GM04504 (cell line): ENCODE results near the gene ZNF536.

ENCODE experiments used
- DNase-seq: peaks from one replicate; pipeline ENCODE4 v3.0.0-alpha.2; 2012; ENCODE audit warnings: low read depth

ZNF536 gene

DNA sequence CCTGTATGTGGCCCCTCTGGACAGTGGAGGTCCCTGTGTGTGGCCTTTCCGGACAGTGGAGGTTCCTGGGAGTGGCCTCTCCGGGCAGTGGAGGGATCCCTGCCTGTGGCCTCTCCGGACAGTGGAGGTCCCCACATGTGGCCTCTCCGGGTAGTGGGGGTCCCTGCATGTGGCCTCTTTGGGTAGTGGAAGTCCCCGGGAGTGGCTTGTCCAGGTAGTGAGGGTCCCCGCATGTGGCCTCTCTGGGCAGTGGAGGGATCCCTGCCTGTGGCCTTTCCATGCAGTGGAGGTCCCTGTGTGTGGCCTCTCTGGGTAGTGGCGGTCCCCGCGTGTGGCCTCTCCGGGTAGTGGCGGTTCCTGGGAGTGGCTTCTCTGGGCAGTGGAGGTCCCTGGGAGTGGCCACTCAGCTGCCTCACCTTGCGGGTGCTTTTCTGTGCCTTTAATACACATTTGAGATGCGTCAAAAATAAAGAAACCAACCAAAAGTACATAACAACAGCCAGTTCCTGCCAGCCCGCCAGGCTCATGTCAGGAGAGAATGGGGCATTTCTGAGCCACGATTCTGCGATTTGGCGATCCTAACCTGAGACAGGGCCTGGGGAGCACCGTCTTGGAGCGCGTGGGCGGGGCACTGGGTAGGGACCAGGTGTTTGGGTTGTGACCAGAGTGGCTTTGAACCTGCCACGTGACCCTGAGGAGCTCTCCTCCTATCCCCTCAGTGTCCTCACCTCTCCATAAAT is 194.7 kb downstream of the ZNF536 start:
- no peak for DNase-seq

DNA sequence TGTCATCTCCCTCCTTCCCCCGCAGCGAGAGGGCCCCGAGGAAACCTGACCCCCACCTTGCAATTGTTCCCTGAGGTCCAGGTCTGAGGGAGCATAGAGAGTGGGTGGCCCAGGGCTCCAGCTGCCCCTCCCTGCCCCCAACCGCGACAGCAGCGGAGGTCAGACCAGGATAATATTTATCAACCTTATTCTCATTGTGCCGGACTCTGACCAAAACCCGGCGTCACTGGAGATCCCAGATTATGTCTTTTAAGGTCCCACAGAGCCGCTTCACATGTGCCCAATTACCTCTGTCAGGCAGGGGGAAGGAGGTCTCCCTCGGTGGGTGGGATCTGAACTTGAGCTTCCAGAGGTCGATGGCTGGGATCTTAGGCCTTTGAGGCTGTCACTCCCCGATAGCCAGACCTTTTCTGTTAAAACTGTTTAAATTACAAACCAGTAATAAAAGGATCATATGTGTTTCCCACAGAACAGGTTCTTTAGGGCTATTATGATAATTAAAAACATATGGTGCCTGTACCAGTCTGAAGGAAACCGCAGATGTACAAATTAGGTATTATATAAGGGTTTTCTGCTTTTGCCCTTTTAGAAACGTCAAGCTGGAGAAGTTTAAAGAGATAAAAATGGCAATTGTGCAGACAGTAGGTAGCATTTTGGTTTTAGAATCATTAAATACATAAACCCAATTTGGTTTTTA is 195.5 kb downstream of the ZNF536 start:
- no peak for DNase-seq

DNA sequence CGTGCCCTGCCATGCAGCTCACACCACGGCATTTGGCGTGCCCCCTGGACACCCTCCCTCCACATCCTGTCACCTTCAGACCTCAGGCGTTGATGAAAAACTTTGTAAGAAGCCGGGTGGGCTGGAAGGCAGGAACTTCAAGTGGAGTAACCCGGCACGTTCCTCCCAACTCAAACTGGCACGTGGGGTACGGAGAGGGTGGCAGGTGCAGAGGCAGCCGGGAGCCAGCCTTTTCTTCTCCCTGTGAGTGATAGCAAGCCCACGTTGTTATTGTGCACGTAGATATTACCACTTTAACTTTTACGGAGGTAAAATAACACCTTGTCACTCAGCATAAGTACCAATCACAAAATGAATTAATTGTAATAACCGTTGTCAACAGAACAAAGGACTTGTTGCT is 198.0 kb downstream of the ZNF536 start:
- no peak for DNase-seq

DNA sequence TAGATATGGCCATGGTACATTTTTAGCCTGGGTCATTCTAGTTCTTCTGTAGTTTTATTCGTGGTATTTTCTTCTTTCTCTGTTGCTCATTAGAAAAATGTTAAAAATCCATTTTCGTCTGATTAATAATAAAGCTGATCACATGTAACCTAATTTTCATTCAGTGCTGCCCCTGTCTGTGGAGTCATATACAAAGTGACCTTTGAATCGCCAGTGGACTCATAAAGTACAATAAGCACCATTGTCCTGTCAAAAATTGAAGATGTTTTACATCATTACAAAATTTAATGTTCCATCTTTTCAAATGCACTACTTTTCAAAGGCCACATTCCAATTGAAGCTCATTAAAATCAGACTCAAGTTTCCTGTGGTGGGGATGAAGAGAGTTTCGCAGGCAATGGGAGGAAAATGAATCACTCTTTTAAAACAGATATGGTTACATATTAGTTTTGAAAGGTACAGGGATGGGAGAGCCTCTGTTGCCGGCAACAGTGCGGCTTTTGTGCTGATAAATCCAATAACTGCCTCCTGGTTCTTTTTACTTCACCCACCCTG is 205.4 kb downstream of the ZNF536 start:
- no peak for DNase-seq

DNA sequence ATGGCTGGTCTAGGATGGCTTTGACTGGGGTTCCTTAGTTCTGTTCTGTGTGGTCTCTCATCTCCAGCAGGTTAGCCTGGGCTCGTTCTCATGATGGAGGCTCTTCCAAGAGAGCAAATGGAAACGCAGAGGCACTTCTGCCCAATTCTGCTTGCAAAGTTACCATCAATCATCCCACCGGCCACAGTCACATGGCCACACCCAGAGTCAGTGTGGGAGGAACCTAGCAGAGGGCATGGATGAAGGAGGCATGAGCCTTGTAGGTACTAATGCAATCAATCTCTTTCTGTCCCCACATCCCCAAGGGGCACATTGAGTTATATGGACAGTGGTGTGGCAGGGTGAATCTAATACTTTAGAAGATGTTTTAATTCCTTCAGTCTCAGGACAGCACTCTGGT is 207.2 kb downstream of the ZNF536 start:
- no peak for DNase-seq

DNA sequence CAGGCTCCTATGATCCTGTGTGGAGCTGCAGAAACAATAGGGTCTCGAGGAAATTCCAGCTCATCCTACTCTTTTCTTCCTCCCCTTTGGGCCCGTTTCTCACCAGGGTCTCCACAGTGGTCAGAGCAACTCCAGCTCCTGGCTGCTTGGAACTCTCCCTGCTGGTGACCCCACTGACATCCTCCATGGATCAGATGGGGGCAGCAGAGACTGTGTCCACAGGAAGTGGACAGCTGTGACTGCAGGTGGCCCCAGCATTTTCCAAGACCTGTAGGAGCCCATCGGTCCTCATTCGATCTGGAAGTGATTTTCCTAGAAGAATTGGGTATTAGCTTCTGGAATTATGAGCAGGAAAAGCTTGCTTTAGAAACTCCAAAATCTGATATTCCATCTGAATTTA is 208.5 kb downstream of the ZNF536 start:
- no peak for DNase-seq

DNA sequence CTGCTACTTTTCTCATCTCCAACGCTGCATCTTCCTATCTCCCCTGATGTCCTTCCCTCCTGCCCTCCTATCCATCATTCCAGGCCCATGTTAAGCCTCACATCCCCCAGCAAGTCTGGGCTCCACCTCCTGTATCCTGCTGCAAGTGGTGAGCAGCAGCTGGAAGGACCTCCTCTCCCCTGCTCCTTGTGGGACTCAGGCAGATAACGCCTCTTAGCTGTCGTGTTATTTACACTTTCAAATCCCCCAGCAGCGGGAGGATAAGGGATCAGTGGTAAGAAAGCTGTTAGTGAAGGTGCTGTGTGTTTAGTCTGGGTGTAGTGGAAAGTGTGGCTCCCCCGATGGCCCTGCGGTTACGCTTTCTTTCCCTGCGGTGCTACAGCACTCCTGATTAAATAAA is 211.9 kb downstream of the ZNF536 start:
- no peak for DNase-seq

DNA sequence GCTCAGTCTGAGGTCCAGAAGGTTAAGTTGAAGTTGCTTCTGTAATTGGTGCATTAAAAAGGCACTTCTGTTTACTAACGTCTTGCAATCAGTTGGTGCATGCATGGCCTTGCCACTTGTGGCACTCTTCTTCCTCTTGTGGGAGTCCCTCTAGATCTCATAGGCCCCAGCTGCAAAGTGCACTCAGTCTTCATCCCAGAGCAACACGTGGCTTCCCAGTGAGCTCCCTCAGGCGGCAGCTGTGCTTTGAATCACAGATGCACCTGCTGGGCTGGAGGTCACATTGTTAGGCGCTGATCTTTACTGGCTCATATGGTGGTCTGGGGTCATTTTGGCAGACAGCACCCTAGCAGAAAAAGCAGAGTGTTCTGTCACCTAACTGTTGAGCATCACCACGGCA is 215.7 kb downstream of the ZNF536 start:
- DNase-seq, result no peak

DNA sequence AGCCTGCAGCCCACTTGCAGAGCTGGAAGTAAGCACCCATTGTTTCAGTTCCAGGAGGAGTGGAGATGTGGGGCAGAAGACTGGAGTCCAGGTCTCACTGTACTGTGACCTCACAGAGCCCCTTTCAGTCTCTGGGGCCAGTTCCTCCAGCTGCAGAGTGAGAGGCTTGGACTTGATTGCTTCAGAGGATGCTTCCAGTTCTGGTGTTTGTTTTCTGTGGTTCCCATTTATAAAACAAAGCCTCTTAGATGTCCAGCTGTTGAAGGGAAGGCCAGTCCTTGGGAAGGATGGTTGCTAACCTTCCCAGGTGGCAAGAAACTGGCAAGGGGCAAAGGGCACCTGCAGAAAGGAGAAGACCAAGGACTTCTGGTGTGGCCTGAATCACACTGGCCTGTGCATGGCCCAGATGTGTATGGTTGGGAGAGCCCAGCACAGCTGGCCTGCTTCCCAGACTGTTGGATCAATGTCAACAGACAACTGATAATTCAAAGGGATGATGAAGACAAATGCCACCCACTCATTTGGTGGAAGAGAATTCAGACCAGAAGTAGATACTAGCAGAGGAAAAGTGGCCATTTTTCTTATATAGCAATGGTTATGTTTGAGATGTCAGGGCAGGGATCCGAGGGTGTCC is 218.5 kb downstream of the ZNF536 start:
- no peak for DNase-seq

DNA sequence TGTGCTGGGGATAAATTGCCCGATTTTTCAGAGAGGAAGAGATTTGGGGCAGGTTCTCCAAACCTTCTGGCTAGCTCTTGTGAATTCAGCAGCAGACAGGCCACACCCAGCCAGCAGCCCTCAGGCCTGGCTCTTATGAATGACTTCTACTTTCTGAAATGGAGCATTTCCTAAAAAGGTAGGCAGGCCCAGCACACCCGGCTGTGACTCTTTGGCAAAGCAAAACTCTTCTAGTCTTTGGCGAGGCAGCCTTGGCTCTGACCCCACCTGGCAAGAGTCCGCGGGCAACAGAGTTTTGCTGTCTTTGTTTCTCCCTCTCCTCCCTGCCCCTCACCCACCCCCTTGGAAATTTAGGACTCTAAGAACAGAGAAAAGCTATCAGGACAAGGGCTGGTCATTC is 221.2 kb downstream of the ZNF536 start:
- DNase-seq, result no peak

DNA sequence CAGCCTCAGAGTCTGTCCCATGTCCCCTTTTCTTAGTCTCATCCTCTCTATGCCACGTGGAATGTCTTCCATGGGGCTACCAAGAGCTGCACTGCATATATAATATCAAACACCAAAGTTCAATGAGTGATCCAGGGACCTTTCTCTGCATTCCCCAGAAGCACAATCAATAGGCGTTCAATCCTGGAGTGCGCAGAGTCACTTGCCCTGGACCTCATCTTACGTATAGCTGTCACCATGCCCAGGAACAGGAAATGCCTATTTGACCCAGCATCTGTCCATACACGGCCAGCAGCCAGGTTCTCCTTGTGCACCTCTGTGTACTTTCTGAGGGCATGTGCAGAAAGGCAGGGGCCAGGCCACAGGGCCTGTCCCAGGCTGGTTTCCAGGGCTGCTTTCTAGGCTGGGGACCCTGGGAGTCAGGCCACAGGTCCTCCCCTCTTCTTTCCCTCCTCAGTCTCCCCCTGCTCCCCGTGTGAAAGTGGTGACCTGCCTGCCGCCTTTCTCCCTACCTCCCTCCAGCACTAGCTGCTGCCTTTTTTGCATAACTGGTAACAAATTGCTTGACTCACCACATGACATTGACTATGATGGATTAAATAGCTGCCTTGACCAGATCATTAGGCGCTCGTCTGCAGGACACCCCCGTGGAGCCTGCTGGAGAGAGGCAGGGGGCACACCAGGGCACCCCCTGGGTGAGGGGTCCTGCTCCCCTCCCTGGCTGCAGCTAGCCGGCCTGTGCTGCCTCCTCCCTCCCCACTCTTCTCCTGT is 222.0 kb downstream of the ZNF536 start:
- DNase-seq, result no peak

DNA sequence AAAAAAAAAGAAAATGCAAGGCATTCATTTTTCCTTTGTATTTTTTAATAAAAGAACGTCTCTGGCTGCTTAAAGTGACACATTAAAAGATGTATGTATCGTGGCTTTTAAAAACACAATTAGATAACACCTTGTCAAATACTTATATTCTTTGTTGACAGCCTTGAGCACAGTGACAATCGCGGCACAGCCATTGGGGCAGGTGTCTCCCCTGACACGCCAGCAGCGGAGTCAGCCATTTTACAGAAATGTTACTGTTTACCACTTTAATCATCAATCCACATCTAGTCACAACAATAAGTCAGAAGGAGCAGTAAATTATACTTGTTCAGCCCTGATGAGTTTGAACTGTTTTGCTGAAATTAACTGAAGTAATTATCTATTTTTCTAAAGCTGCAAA is 224.1 kb downstream of the ZNF536 start:
- no peak for DNase-seq

DNA sequence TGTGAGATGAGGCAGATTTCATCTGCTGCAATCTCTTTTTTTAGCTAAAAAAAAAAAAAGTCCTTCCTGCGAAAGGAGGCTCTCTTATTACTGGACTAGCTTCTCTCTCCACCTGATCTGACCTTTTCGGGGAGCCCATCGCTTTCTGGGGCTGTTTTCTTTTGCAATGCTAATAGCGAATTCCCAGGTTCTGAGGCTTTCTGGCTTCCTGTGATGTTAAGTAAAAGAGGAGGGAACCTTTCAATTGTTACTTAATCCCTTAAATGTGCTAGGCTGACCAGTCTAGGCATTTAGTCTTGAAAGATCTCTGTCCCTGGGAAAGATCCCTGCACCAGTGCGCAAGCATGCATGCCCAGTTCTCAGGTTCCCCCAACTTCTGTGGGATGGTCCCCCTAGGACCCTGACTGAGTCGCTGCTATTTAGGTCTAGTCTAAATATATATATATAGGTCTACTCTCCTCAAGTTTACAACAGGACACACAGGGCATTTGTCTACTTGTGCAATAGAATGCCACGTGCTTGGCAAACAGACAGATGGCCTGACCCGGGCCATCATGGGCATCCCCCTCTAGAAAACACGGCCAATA is 224.7 kb downstream of the ZNF536 start:
- DNase-seq, result no peak

DNA sequence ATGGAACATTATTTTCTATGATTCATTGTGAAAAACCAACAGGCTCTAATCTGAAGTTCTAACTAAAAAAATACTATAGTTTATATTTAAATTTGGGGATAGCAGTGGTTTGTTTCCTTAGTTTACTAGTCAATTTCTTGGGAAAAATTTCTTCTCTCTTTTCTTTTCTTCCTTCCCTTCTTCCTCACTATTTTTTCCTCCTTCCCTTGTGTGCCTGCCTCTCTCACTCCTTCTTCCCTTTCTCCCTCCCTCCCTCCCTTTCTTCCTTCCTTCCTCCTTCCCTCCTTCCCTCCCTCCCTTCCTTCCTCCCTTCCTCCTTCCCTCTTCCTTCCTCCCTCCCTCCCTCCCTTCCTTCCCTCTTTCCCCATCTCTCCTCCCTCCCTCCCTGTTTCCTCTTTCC is 226.5 kb downstream of the ZNF536 start:
- no peak for DNase-seq

DNA sequence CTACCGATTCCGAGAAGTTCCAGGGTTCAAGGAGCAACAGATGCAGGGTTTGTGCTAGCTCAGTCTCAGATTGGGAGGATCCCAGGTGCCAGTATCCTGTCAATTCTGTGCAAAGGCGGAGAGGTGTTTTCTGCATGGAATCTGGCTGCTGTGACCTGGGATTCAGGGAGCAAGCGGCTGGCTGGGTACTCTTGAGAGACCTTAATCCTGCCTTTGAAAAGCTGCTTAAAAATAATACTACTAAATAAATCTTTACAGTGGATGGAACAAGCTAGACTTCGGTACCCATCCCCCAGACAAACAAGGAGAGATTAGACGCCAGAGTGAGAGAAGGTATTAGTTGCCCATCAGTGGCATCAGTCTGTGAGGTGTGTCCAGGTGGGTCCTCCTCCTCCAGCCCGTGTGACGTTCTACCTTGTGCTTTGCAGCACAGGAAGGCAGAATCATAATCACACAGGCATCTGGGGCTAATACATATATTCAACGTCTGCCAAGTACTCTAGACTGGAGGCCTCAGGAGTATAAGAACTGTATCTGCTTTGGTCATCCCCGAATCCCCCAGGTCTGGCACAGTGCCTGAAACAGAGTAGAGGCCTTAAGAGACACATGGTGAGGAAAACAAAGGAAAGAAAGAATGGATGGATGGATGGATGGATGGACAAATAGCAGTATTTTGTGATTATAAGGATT is 230.6 kb downstream of the ZNF536 start:
- no peak for DNase-seq

DNA sequence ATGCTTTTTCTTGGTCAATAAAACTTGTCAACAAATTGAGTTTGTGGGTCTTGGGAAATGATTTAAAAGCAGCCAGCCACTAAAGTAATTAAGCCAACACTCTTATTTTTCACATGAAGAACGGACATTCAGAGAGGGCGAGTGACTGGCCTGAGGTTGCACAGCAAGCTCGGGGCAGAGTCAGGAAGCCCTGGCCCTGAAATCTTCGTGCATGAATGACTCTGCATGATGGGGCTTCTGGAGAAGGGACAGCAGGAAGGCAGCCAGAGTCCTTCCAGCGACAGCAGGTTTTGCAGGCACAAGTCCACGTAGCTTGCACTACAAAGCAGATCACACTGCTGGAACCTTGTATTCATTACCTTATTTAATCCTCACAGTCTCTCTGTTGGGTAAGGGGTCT is 232.5 kb downstream of the ZNF536 start:
- no peak for DNase-seq

DNA sequence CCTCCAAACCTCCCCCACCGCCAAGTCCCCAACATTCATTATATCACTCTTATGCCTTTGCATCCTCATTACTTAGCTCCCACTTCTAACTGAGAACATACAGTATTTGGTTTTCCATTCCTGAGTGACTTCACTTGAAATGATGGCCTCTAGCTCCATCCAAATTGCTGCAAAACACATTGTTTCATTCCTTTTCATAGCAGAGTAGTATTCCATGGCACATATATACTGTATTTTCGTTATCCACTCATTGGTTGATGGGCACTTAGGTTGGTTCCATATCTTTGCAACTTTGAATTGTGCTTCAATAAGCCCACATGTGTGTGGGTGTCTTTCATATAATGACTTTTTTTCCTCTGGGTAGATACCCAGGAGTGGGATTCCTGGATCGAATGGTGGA is 233.1 kb downstream of the ZNF536 start:
- no peak for DNase-seq

DNA sequence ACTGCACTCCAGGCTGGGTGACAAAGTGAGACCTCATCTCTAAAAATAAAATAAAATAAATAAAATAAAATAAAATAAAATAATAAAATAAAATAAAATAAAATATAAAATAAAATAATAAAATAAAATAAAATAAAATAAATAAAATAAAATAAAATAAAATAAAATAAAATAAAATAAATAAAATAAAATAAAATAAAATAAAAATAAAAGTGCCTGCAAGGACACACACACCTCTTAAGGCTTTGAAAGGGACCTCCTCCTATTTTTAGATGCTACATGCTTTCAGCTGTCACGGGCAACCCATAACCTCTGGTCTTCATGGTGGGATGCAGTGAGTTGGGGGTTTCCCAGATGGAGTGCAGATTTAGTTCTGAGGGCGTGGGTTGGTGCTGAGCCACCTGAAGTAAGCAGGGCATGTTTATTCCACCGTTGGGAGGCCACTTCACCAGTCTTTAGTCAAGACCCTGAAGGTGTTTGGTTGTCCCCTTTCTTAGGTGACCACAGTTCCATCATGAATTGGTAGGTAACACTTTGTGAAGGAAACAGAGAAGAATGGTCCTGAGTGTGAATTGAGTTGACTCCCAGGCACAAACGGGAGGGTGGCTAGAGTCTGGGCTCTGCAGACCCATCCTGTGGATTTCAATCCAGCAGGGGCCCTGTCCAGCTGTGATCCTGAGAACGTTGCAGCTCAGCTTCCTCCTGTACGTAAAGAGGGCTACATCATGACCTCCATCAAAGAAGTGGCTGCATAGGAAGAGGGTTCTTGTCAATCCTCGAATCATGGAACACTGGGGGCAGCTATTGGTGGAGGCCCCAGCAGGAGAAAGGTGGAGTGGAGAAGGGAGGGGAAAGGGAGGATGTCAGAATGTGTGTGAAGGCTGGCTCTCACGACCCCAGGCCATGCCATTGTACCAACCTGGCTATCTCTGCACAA is 234.2 kb downstream of the ZNF536 start:
- DNase-seq, result no peak
